H1 (cell line): ENCODE measurements around the gene NR2C2. TPM values are rescaled to one million over a fixed set of nuclear protein-coding genes. Genes with fewer than 3 reads are reported as not detected.

Source experiments
- CTCF ChIA-PET: fragments of 300-600 bp; sonication (Branson Sonifier 250); formaldehyde crosslinking; loops from one replicate; lab custom pipeline; 2021; ENCODE audit not compliant: partially characterized antibody; lab: Charles Lee
- POLR2A ChIA-PET: fragments of 300-600 bp; sonication (Branson Sonifier 250); formaldehyde crosslinking; loops from one replicate; lab custom pipeline; 2021; ENCODE audit warnings: inconsistent platforms; ENCODE audit not compliant: partially characterized antibody; lab: Charles Lee
- DNase-seq, 2 experiments: peaks; one replicate each; pipeline versions ENCODE4 v3.0.0 to v3.0.0-alpha.2; 2010 to 2022; ENCODE audit warnings: low spot score in 2 of 2, low read depth in 1 of 2, mixed read lengths in 1 of 2
- FAIRE-seq: peaks from 2 replicates; lab custom pipeline; 2011; peaks lifted over from hg19 to GRCh38; lab: Jason Lieb, UNC
- H2AFZ ChIP-seq: 2 replicates; pipeline ENCODE4 v1.8.1; 2012; ENCODE audit warnings: low read length, inconsistent platforms
- H2AK5ac ChIP-seq: 2 replicates; pipeline ENCODE4 v1.6.1; 2013; ENCODE audit warnings: low read depth, low read length
- H2BK120ac ChIP-seq: replicated peaks from 2 replicates; pipeline ENCODE3; 2013; ENCODE audit warnings: low read depth, low read length, inconsistent platforms
- H2BK12ac ChIP-seq: 2 replicates; pipeline ENCODE4 v1.6.1; 2013; ENCODE audit warnings: low read depth, low read length
- H2BK15ac ChIP-seq: 2 replicates; pipeline ENCODE4 v1.6.1; 2013; ENCODE audit warnings: low read length
- H2BK20ac ChIP-seq: 2 replicates; pipeline ENCODE4 v1.6.1; 2013; ENCODE audit warnings: low read length
- H2BK5ac ChIP-seq: 2 replicates; pipeline ENCODE4 v1.6.1; 2013; ENCODE audit warnings: low read depth, low read length
- H3K14ac ChIP-seq: 2 replicates; pipeline ENCODE4 v1.6.1; 2013; ENCODE audit warnings: inconsistent platforms; ENCODE audit not compliant: insufficient read length
- H3K18ac ChIP-seq: 2 replicates; pipeline ENCODE4 v1.6.1; 2013; ENCODE audit warnings: low read length; ENCODE audit errors: extremely low read depth
- H3K23ac ChIP-seq: 2 replicates; pipeline ENCODE4 v1.6.1; 2013; ENCODE audit warnings: inconsistent platforms; ENCODE audit not compliant: insufficient read length
- H3K23me2 ChIP-seq: 2 replicates; pipeline ENCODE4 v1.6.1; 2013; ENCODE audit warnings: low read depth, low read length
- H3K27ac ChIP-seq: 2 replicates; pipeline ENCODE4 v1.6.1; 2011; ENCODE audit warnings: low read depth, low read length, inconsistent platforms
- H3K27me3 ChIP-seq, 4 experiments: replicated peaks in 1 of 4; 1 replicate in 1 of 4; 2 replicates in 3 of 4; pipeline versions ENCODE4 v1.6.1 to v1.8.1; 2011 to 2013; ENCODE audit warnings: low read length in 3 of 4, mild to moderate bottlenecking in 3 of 4, inconsistent platforms in 2 of 4, mixed read lengths in 2 of 4, moderate library complexity in 1 of 4; ENCODE audit not compliant: control insufficient read depth in 3 of 4, insufficient read depth in 3 of 4; ENCODE audit errors: extremely low read depth in 1 of 4
- H3K36me3 ChIP-seq, 4 experiments: 2 replicates each; pipeline versions ENCODE4 v1.6.1 to v1.8.1; 2011 to 2013; ENCODE audit warnings: mild to moderate bottlenecking in 4 of 4, low read length in 3 of 4, moderate library complexity in 2 of 4, control low read depth in 1 of 4, inconsistent platforms in 1 of 4; ENCODE audit not compliant: insufficient read depth in 4 of 4, control insufficient read depth in 2 of 4
- H3K4ac ChIP-seq: replicated peaks from 2 replicates; pipeline ENCODE3; 2013; ENCODE audit warnings: low read length, low read depth, mixed read lengths, inconsistent platforms; ENCODE audit not compliant: insufficient read length
- H3K4me1 ChIP-seq, 4 experiments: replicated peaks in 1 of 4; 1 replicate in 1 of 4; 2 replicates in 3 of 4; pipeline versions ENCODE4 v1.6.1 to v1.8.1; 2011 to 2013; ENCODE audit warnings: low read length in 3 of 4, inconsistent platforms in 2 of 4, mixed read lengths in 1 of 4; ENCODE audit not compliant: insufficient read depth in 4 of 4, control insufficient read depth in 3 of 4
- H3K4me2 ChIP-seq, 2 experiments: 2 replicates each; pipeline versions ENCODE4 v1.6.1 to v1.8.1; 2011 to 2013; ENCODE audit warnings: low read depth in 2 of 2, low read length in 2 of 2, control low read depth in 1 of 2, inconsistent platforms in 1 of 2, mild to moderate bottlenecking in 1 of 2; ENCODE audit not compliant: insufficient read depth in 1 of 2
- H3K4me3 ChIP-seq, 4 experiments: fragments of 200-600, 300-600 bp in 1 of 4; sonication (generic), shearing (Covaris generic), sonication (Bioruptor Twin) in 1 of 4; 2 replicates each; pipeline versions ENCODE4 v1.5.1 to v1.8.1; 2011 to 2016; ENCODE audit warnings: low read length in 4 of 4, low read depth in 3 of 4, control low read depth in 2 of 4, inconsistent platforms in 2 of 4, mild to moderate bottlenecking in 2 of 4, mixed read lengths in 1 of 4, moderate library complexity in 1 of 4; ENCODE audit not compliant: insufficient read depth in 2 of 4; ENCODE audit errors: extremely low read depth in 1 of 4
- H3K56ac ChIP-seq: replicated peaks from 2 replicates; pipeline ENCODE3; 2013; ENCODE audit warnings: low read depth, mild to moderate bottlenecking, mixed read lengths, low read length, inconsistent platforms; ENCODE audit not compliant: insufficient read length
- H3K79me1 ChIP-seq: 2 replicates; pipeline ENCODE4 v1.6.1; 2013; ENCODE audit warnings: low read depth, low read length, control low read depth
- H3K79me2 ChIP-seq, 2 experiments: 2 replicates each; pipeline versions ENCODE4 v1.6.1 to v1.8.1; 2012 to 2013; ENCODE audit warnings: low read length in 2 of 2, mild to moderate bottlenecking in 2 of 2, inconsistent platforms in 1 of 2; ENCODE audit not compliant: insufficient read depth in 2 of 2, control insufficient read depth in 1 of 2
- H3K9ac ChIP-seq, 4 experiments: replicated peaks in 1 of 4; 1 replicate in 1 of 4; 2 replicates in 3 of 4; pipeline versions ENCODE4 v1.6.1 to v1.8.1; 2011 to 2013; ENCODE audit warnings: low read depth in 3 of 4, low read length in 3 of 4, control low read depth in 2 of 4, mild to moderate bottlenecking in 2 of 4, moderate library complexity in 2 of 4, inconsistent platforms in 1 of 4; ENCODE audit errors: extremely low read depth in 1 of 4
- H3K9me3 ChIP-seq, 2 experiments: 2 replicates each; pipeline versions ENCODE4 v1.6.1 to v1.8.1; 2012 to 2013; ENCODE audit warnings: mild to moderate bottlenecking in 2 of 2, moderate library complexity in 2 of 2, control low read depth in 1 of 2, inconsistent platforms in 1 of 2, low read depth in 1 of 2, low read length in 1 of 2, mixed read lengths in 1 of 2; ENCODE audit not compliant: insufficient read depth in 2 of 2
- H4K20me1 ChIP-seq, 2 experiments: replicated peaks in 1 of 2; 2 replicates each; pipeline versions ENCODE3 to v1.8.1; 2011 to 2013; ENCODE audit warnings: inconsistent platforms in 2 of 2, low read length in 2 of 2, mild to moderate bottlenecking in 1 of 2; ENCODE audit not compliant: insufficient read depth in 2 of 2, control insufficient read depth in 1 of 2
- H4K5ac ChIP-seq: 2 replicates; pipeline ENCODE4 v1.6.1; 2013; ENCODE audit warnings: low read length, low read depth, mixed read lengths, inconsistent platforms; ENCODE audit not compliant: insufficient read length
- H4K8ac ChIP-seq: 2 replicates; pipeline ENCODE4 v1.8.0; 2013; ENCODE audit warnings: mild to moderate bottlenecking, moderate library complexity, low read length, inconsistent platforms; ENCODE audit not compliant: insufficient read depth; ENCODE audit errors: extremely low read depth
- H4K91ac ChIP-seq: replicated peaks from 2 replicates; pipeline ENCODE3; 2013; ENCODE audit warnings: low read length, mixed read lengths, inconsistent platforms; ENCODE audit not compliant: insufficient read length
- HDAC6 ChIP-seq: IDR thresholded peaks from one replicate; pipeline ENCODE4 v1.7.1; 2012; ENCODE audit warnings: low read depth, mild to moderate bottlenecking, inconsistent platforms, low read length, moderate library complexity
- KDM5A ChIP-seq: fragments of 200-600 bp; IDR thresholded peaks from 2 replicates; pipeline ENCODE4 v1.7.1; 2012; ENCODE audit warnings: mild to moderate bottlenecking, low read length, inconsistent platforms, mixed read lengths
- MAFK ChIP-seq: IDR thresholded peaks from 2 replicates; pipeline ENCODE4 v1.6.1; 2012; ENCODE audit warnings: low read depth, mild to moderate bottlenecking, improper control_type of control experiment, low read length
- PHF8 ChIP-seq: fragments of 200-600 bp; sonication (generic); conservative IDR thresholded peaks from 2 replicates; pipeline ENCODE4 v1.7.1; 2012; ENCODE audit warnings: low read depth, mild to moderate bottlenecking, inconsistent platforms, low read length, moderate library complexity
- POLR2A ChIP-seq, 2 experiments: IDR thresholded peaks; 1 replicate in 1 of 2; 2 replicates in 1 of 2; pipeline ENCODE4 v1.6.1; 2011; ENCODE audit warnings: low read depth in 2 of 2, low read length in 2 of 2, mild to moderate bottlenecking in 2 of 2; ENCODE audit errors: control extremely low read depth in 1 of 2
- SIN3A ChIP-seq, 2 experiments: IDR thresholded peaks in 1 of 2; conservative IDR thresholded peaks in 1 of 2; 2 replicates each; pipeline ENCODE4 v1.6.1; 2011 to 2012; ENCODE audit warnings: low read length in 2 of 2, improper control_type of control experiment in 1 of 2, low read depth in 1 of 2, mild to moderate bottlenecking in 1 of 2
- SP4 ChIP-seq: IDR thresholded peaks from 2 replicates; pipeline ENCODE4 v1.6.1; 2012; ENCODE audit warnings: low read length, inconsistent platforms
- WGBS, 2 experiments: shearing (Covaris generic) in 1 of 2; methylation state at CpG; one replicate each; pipeline versions ENCODE4 v1.1.6 to v1.1.7; 2013 to 2015; ENCODE audit warnings: low lambda C conversion rate in 2 of 2, mixed read lengths in 2 of 2, inconsistent platforms in 1 of 2, low coverage in 1 of 2, missing lambda C conversion rate in 1 of 2; ENCODE audit not compliant: insufficient replicate concordance in 2 of 2, insufficient coverage in 1 of 2, insufficient read length in 1 of 2; ENCODE audit errors: extremely low coverage in 1 of 2, missing lambda C conversion rate in 1 of 2; 5-methylcytosine and 5-hydroxymethylcytosine counted together
- polyA plus RNA-seq, 7 experiments: library from polyadenylated mRNA; depleted of rRNA in 3 of 7; stranded (reverse) in 5 of 7; unstranded in 2 of 7; fragments of >200 nt in 5 of 7; fragments of 200-250 nt in 2 of 7; gene quantifications; 1 replicate in 5 of 7; 2 replicates in 1 of 7; 4 replicates in 1 of 7; pipeline versions ENCODE4 v1.2.1 to v1.2.3, GENCODE V29; 2011 to 2013; ENCODE audit warnings: missing spikeins in 2 of 7, mixed read lengths in 2 of 7
- total RNA-seq: library from RNA; stranded (reverse); fragmentation: NEBNext Ultra II Directional; extraction: Animal tissue kit (Norgen Biotek cat#: 25700); gene quantifications from 2 replicates; pipeline ENCODE4 v1.2.1, GENCODE V29; 2021
- TF ChIP-seq, protein P1 (sequence below): IDR thresholded peaks from 2 replicates; pipeline ENCODE4 v1.6.1; 2012; ENCODE audit warnings: inconsistent platforms
- TF ChIP-seq, protein P2 (sequence below), 3 experiments: IDR thresholded peaks; 1 replicate in 2 of 3; 2 replicates in 1 of 3; pipeline versions ENCODE4 v1.5.1 to v1.6.1; 2011; ENCODE audit warnings: low read length in 3 of 3, mild to moderate bottlenecking in 3 of 3, inconsistent platforms in 2 of 3, low read depth in 1 of 3, moderate library complexity in 1 of 3; ENCODE audit not compliant: insufficient read depth in 1 of 3; ENCODE audit errors: control extremely low read depth in 1 of 3
- TF ChIP-seq, protein P3 (sequence below): IDR thresholded peaks from 2 replicates; pipeline ENCODE4 v1.6.1; 2011; ENCODE audit warnings: low read length, improper control_type of control experiment

The NR2C2 gene
- total and polyA plus RNA-seq, 2 of the 8 experiments (the other 6 are each of a cell fraction or from before 2014, with no cell fraction given) = 16.6 to 44.4 TPM

DNA sequence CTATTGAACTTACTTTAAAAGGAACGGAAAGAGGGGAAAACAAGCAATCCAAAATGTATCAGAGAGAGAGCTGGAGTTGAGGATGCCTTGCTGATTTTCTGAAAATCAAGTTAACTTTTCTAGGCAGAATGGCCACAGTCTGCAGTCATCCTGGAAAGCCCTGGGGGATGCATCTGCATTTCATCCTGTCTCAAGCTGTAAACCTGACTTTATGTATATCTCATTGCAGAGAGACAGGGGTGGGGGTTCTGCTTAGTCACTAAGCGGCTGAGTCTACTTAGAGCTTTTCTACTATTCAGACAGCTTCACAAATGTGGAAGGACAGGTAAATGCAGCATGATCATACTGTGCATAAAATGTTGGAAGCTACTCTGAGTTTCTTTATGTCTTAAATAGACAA is 76.3 kb downstream of the NR2C2 start:
- no peak overlapping the region for H2BK120ac ChIP-seq
- no peak overlapping the region for H3K4me2 ChIP-seq
- no peak for FAIRE-seq
- no peak overlapping the region for H2BK5ac ChIP-seq
- no peak overlapping the region for H2AFZ ChIP-seq
- H4K20me1 ChIP-seq = peaks cover 1 to 3% of the 10 kb centered on the region in 2 experiments
- no peak overlapping the region for H4K91ac ChIP-seq
- no peak overlapping the region for H2AK5ac ChIP-seq
- DNase-seq = no peak
- no peaks in the 10 kb centered on the region for H3K79me2 ChIP-seq
- no peak overlapping the region for H3K23ac ChIP-seq
- H3K14ac ChIP-seq = no peak overlapping the region
- no peaks in the 10 kb centered on the region for H3K9me3 ChIP-seq
- H3K79me1 ChIP-seq = no peaks in the 10 kb centered on the region; the same call in 1 of the 2 replicates
- H2BK12ac ChIP-seq = no peak overlapping the region
- no peak overlapping the region for H3K18ac ChIP-seq
- POLR2A ChIA-PET = interaction anchor here (0.9 to 3.6 kb wide), 2 partner anchors 13 to 27 kb away, joined by 3 to 9 read pairs; no protein-coding TSS in a partner anchor
- H3K27ac ChIP-seq = no peak overlapping the region
- no peaks in the 10 kb centered on the region for H3K27me3 ChIP-seq
- 92% methylated on average over 2 of the region's 2 CpGs; no CpG with 5 or more reads in 1 of the 2 experiments for WGBS, 2 experiments
- H3K4me1 ChIP-seq = peaks cover 0 to 4% (median 3%) of the 10 kb centered on the region in 4 experiments; a peak in 2 of 7 replicates
- H3K9ac ChIP-seq = no peak overlapping the region
- no peak overlapping the region for H2BK15ac ChIP-seq
- no peaks in the 10 kb centered on the region for H3K23me2 ChIP-seq
- peaks cover 14 to 79% (median 59%) of the 10 kb centered on the region in 4 experiments for H3K36me3 ChIP-seq
- H2BK20ac ChIP-seq = no peak overlapping the region
- H4K8ac ChIP-seq = no peak overlapping the region
- CTCF ChIA-PET = interaction anchor here (0.7 to 2.6 kb wide), 7 partner anchors 9 to 103 kb away, joined by 3 to 7 read pairs (median 3); no protein-coding TSS in a partner anchor
- no peak overlapping the region for H3K4me3 ChIP-seq
- no peak overlapping the region for H3K56ac ChIP-seq
- H3K4ac ChIP-seq = no peak overlapping the region
- H4K5ac ChIP-seq = no peak overlapping the region
- TF ChIP-seq SIN3A (conservative IDR thresholded peaks at IDR 0.05 in 1 of 2, IDR thresholded peaks at IDR 0.05 in 1 of 2; ENCODE audit: low read depth in 1 of 2, low read length in 2 of 2) (no peak), KDM5A (no peak), HDAC6 (no peak), SP4 (no peak), MAFK (no peak), POLR2A (IDR thresholded peaks at IDR 0.05; ENCODE audit: control extremely low read depth in 1 of 2, low read depth in 2 of 2, low read length in 2 of 2) (no peak), PHF8 (no peak)
- TF ChIP-seq, protein P1, sequence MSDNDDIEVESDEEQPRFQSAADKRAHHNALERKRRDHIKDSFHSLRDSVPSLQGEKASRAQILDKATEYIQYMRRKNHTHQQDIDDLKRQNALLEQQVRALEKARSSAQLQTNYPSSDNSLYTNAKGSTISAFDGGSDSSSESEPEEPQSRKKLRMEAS = no peak
- TF ChIP-seq, protein P2, sequence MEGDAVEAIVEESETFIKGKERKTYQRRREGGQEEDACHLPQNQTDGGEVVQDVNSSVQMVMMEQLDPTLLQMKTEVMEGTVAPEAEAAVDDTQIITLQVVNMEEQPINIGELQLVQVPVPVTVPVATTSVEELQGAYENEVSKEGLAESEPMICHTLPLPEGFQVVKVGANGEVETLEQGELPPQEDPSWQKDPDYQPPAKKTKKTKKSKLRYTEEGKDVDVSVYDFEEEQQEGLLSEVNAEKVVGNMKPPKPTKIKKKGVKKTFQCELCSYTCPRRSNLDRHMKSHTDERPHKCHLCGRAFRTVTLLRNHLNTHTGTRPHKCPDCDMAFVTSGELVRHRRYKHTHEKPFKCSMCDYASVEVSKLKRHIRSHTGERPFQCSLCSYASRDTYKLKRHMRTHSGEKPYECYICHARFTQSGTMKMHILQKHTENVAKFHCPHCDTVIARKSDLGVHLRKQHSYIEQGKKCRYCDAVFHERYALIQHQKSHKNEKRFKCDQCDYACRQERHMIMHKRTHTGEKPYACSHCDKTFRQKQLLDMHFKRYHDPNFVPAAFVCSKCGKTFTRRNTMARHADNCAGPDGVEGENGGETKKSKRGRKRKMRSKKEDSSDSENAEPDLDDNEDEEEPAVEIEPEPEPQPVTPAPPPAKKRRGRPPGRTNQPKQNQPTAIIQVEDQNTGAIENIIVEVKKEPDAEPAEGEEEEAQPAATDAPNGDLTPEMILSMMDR (IDR thresholded peaks at IDR 0.05; ENCODE audit: control extremely low read depth in 1 of 3, insufficient read depth in 1 of 3, low read depth in 1 of 3, low read length in 3 of 3) = no peak
- TF ChIP-seq, protein P3, sequence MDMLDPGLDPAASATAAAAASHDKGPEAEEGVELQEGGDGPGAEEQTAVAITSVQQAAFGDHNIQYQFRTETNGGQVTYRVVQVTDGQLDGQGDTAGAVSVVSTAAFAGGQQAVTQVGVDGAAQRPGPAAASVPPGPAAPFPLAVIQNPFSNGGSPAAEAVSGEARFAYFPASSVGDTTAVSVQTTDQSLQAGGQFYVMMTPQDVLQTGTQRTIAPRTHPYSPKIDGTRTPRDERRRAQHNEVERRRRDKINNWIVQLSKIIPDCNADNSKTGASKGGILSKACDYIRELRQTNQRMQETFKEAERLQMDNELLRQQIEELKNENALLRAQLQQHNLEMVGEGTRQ = no peak
